Lung (tissue), 12 donors: ENCODE measurements around the gene PPIL1. TPM values are rescaled to one million over a fixed set of nuclear protein-coding genes. Genes with fewer than 3 reads are reported as not detected.
A peak's percentile ranks its signal among the peaks of the same experiment; 100 is the strongest.

ENCODE experiments used
- ATAC-seq: fragments of 200-7000 bp; cut with Tn5 transposase; one replicate; pipeline ENCODE4 v1.9.1; 2020; ENCODE audit warnings: moderate number of reproducible peaks; ENCODE audit not compliant: insufficient read depth, low FRiP score
- DNase-seq, 3 donors: peaks; one replicate each; pipeline ENCODE4 v3.0.0-alpha.2; 2013 to 2017
- H3K27ac ChIP-seq, 2 donors: one replicate each; pipeline ENCODE4 v1.5.1; 2013; ENCODE audit warnings: mild to moderate bottlenecking in 2 of 2, moderate library complexity in 2 of 2, control low read depth in 1 of 2, inconsistent platforms in 1 of 2, low read depth in 1 of 2, low read length in 1 of 2
- H3K27me3 ChIP-seq, 3 donors: one replicate each; pipeline ENCODE4 v1.5.1; 2013; ENCODE audit warnings: low read length in 2 of 3; ENCODE audit not compliant: control insufficient read depth in 3 of 3, insufficient read depth in 3 of 3
- H3K36me3 ChIP-seq, 4 donors: one replicate each; pipeline ENCODE4 v1.5.1; 2013; ENCODE audit warnings: low read length in 4 of 4, mild to moderate bottlenecking in 1 of 4, moderate library complexity in 1 of 4; ENCODE audit not compliant: control insufficient read depth in 4 of 4, insufficient read depth in 4 of 4
- H3K4me1 ChIP-seq, 5 donors: one replicate each; pipeline ENCODE4 v1.5.1; 2013; ENCODE audit warnings: low read length in 5 of 5, mild to moderate bottlenecking in 2 of 5, moderate library complexity in 1 of 5; ENCODE audit not compliant: control insufficient read depth in 5 of 5, insufficient read depth in 5 of 5
- H3K4me3 ChIP-seq: one replicate; pipeline ENCODE4 v1.5.1; 2013; ENCODE audit warnings: mild to moderate bottlenecking, control low read depth, moderate library complexity
- H3K9ac ChIP-seq, 2 donors: one replicate each; pipeline ENCODE4 v1.5.1; 2013; ENCODE audit warnings: low read length in 2 of 2, control low read depth in 1 of 2; ENCODE audit not compliant: insufficient read depth in 1 of 2
- H3K9me3 ChIP-seq, 4 donors: one replicate each; pipeline ENCODE4 v1.5.1; 2013; ENCODE audit warnings: low read length in 3 of 4, mild to moderate bottlenecking in 1 of 4, moderate library complexity in 1 of 4; ENCODE audit not compliant: control insufficient read depth in 4 of 4, insufficient read depth in 3 of 4
- CTCF ChIP-seq: IDR thresholded peaks from 2 replicates; pipeline ENCODE4 v1.5.1; 2012; ENCODE audit warnings: mild to moderate bottlenecking; ENCODE audit errors: control extremely low read depth, extremely low read depth
- WGBS, 2 donors: extraction: QIAGEN DNeasy Blood & Tissue Kit; methylation state at CpG; one replicate each; pipeline ENCODE4 v1.1.7; 2013; 5-methylcytosine and 5-hydroxymethylcytosine counted together
- polyA plus RNA-seq, 2 donors: library from polyadenylated mRNA; stranded (reverse); fragments of 200-250 nt; gene quantifications; one replicate each; pipeline ENCODE4 v1.2.1, GENCODE V29; 2013
- total RNA-seq, 2 donors: library from RNA; depleted of rRNA in 1 of 2; stranded (reverse); fragments of >200 nt in 1 of 2; gene quantifications; one replicate each; pipeline ENCODE4 v1.2.1, GENCODE V29; 2014 to 2021
- donor health status: control.
- donor health status: control.
- donor health status: Bipolar disorder and iron deficiency.
- donor health status: healthy.
- donor health status: DM: yes; HTN: yes; CAD: no.

PPIL1 gene
- total and polyA plus RNA-seq, 4 donors, result 12.3 to 30.2 (median 20.1) TPM

- peaks cover 3 to 13% (median 4%) of the 10 kb centered on the region in 4 donors for H3K36me3 ChIP-seq
- no peak overlapping the region for H3K4me3 ChIP-seq
- H3K9ac ChIP-seq, result no peak overlapping the region
- ATAC-seq (no peak), DNase-seq (peak in 1 of 3 donors; percentile 42)
- WGBS, 2 donors, result 53 to 62% methylated on average over 5 of the region's 5 CpGs
- no peak for TF ChIP-seq CTCF
- peak overlapping the region; percentile 37 to 49 for H3K27ac ChIP-seq
- H3K9me3 ChIP-seq, result no peaks in the 10 kb centered on the region
- no peaks in the 10 kb centered on the region for H3K27me3 ChIP-seq
- H3K4me1 ChIP-seq, result peaks cover 0 to 19% (median 3%) of the 10 kb centered on the region in 5 donors
These were observed 21.3 kb downstream of the PPIL1 start for GRCh38 chr6:36853325-36853724.

- Histone ChIP-seq H3K9ac (no peak overlapping the region), H3K27ac (peak overlapping the region; percentile 41 to 49), H3K9me3 (no peaks in the 10 kb centered on the region), H3K4me3 (no peak overlapping the region), H3K27me3 (no peaks in the 10 kb centered on the region), H3K36me3 (peaks cover 3 to 13% (median 4%) of the 10 kb centered on the region in 4 donors), H3K4me1 (peaks cover 0 to 26% (median 3%) of the 10 kb centered on the region in 5 donors)
- no peak for ATAC-seq
- no peak for DNase-seq
- 65 to 74% methylated on average over 4 of the region's 4 CpGs for WGBS, 2 donors
- no peak for TF ChIP-seq CTCF
These were observed 22.0 kb downstream of the PPIL1 start for GRCh38 chr6:36852481-36853147.

GRCh38 chr6:36851626-36852025, 23.0 kb downstream of the PPIL1 start:
- Histone ChIP-seq H3K4me3 (no peak overlapping the region), H3K27me3 (no peaks in the 10 kb centered on the region), H3K9me3 (no peaks in the 10 kb centered on the region), H3K27ac (peak overlapping the region in 1 of 2 donors; percentile 10), H3K4me1 (peaks cover 0 to 26% (median 3%) of the 10 kb centered on the region in 5 donors), H3K9ac (no peak overlapping the region), H3K36me3 (peaks cover 3 to 13% (median 4%) of the 10 kb centered on the region in 4 donors)
- TF ChIP-seq CTCF, result no peak
- no peak for ATAC-seq
- 16 to 54% methylated on average over 4 of the region's 4 CpGs for WGBS, 2 donors
- DNase-seq, result peak in 1 of 3 donors; percentile 42
